Caco-2 (cell line): Measurements from ENCODE around the gene LRBA. TPM values are rescaled to one million over a fixed set of nuclear protein-coding genes. Genes with fewer than 3 reads are reported as not detected.

ENCODE experiments used
- BruUV-seq: library from RNA; stranded (reverse); fragments of 400-500 nt; replicated peaks from 2 replicates; lab custom pipeline; 2021; lab: Mats Ljungman, UMichigan
- CTCF ChIA-PET: fragments of 300-600 bp; sonication (Branson Sonifier 250); formaldehyde crosslinking; loops from one replicate; lab custom pipeline; 2022; ENCODE audit warnings: antibody characterized with exemption; lab: Charles Lee
- POLR2A ChIA-PET: fragments of 300-600 bp; sonication (Branson Sonifier 250); formaldehyde crosslinking; loops from one replicate; lab custom pipeline; 2022; ENCODE audit warnings: antibody characterized with exemption; lab: Charles Lee
- DNase-seq, 2 experiments: peaks; one replicate each; pipeline versions ENCODE4 v3.0.0 to v3.0.0-alpha.2; 2020 to 2022
- H3K27me3 ChIP-seq: replicated peaks from 2 replicates; pipeline ENCODE4 v1.6.0; 2011; ENCODE audit warnings: low read length; ENCODE audit not compliant: control insufficient read depth, insufficient read depth
- H3K36me3 ChIP-seq: 2 replicates; pipeline ENCODE4 v1.5.1; 2011; ENCODE audit warnings: low read length; ENCODE audit not compliant: control insufficient read depth, insufficient read depth
- H3K4me1 ChIP-seq: fragments of 250-450 bp; sonication (Bioruptor Pico); 2 replicates; pipeline ENCODE4 v1.5.1; 2020; ENCODE audit warnings: mild to moderate bottlenecking
- H3K4me3 ChIP-seq: 2 replicates; pipeline ENCODE4 v1.5.1; 2011; ENCODE audit warnings: low read depth, mild to moderate bottlenecking, control low read depth, low read length
- H3K9me3 ChIP-seq: fragments of 250-450 bp; sonication (Bioruptor Pico); 2 replicates; pipeline ENCODE4 v1.5.1; 2020; ENCODE audit warnings: mild to moderate bottlenecking, moderate library complexity
- H3K27ac Mint-ChIP-seq: one replicate; pipeline ENCODE4 v1.8.0; 2022; ENCODE audit warnings: mixed read lengths; ENCODE audit not compliant: unreplicated experiment
- H3K27me3 Mint-ChIP-seq: one replicate; pipeline ENCODE4 v1.8.0; 2022; ENCODE audit warnings: mixed read lengths; ENCODE audit not compliant: insufficient read depth, unreplicated experiment
- H3K36me3 Mint-ChIP-seq: one replicate; pipeline ENCODE4 v1.8.0; 2022; ENCODE audit warnings: mild to moderate bottlenecking, mixed read lengths; ENCODE audit not compliant: insufficient read depth, unreplicated experiment
- H3K4me1 Mint-ChIP-seq: one replicate; pipeline ENCODE4 v1.8.0; 2022; ENCODE audit warnings: low read depth, mixed read lengths; ENCODE audit not compliant: unreplicated experiment
- H3K4me3 Mint-ChIP-seq: one replicate; pipeline ENCODE4 v1.8.0; 2022; ENCODE audit warnings: mild to moderate bottlenecking, moderate library complexity, mixed read lengths; ENCODE audit not compliant: unreplicated experiment
- H3K9me3 Mint-ChIP-seq: one replicate; pipeline ENCODE4 v1.8.0; 2022; ENCODE audit warnings: mixed read lengths; ENCODE audit not compliant: unreplicated experiment
- intact Hi-C: fragments of 100-400 bp; cut with micrococcal nuclease; formaldehyde crosslinking; loops from one replicate; pipeline ENCODE4 v1.10.0; 2022; ENCODE audit not compliant: unreplicated experiment
- total RNA-seq: library from RNA; stranded (reverse); gene quantifications from 2 replicates; pipeline ENCODE4 v1.2.3, GENCODE V29; 2022
- TF ChIP-seq, protein P1 (sequence below), 2 experiments: fragments of 200-600 bp in 1 of 2; IDR thresholded peaks; 1 replicate in 1 of 2; 2 replicates in 1 of 2; pipeline versions ENCODE4 v1.5.1 to v1.8.0; 2011 to 2022; ENCODE audit warnings: antibody characterized with exemption in 1 of 2, control low read depth in 1 of 2, inconsistent platforms in 1 of 2, low read depth in 1 of 2, low read length in 1 of 2, mild to moderate bottlenecking in 1 of 2, moderate library complexity in 1 of 2; ENCODE audit not compliant: insufficient read depth in 1 of 2, severe bottlenecking in 1 of 2, unreplicated experiment in 1 of 2

The LRBA gene
- total RNA-seq, 1 experiment from 2014 or later, result 53.2 TPM

DNA sequence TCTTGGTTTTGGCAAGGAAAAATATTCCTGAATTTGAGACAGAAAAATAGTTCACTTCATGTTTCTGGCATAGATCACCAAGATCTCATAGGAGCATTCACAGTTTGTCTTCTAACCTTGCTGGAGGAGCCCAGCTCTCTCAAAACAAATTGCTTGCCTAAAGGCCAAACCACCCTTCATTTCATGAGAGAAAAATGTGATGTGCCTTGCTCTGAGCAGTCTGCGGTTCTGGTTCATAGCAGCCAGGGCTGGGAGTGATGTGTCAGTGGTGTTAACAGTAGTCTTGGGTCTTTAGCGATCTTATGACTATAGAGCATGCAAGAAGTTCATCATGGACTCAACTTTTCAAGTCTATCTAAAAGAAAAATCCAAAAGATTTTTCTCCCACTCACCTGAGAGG lies 753.5 kb downstream of the LRBA start:
- Histone ChIP-seq H3K4me1 (peaks cover 25% of the 10 kb centered on the region), H3K4me3 (no peak overlapping the region), H3K9me3 (no peaks in the 10 kb centered on the region), H3K27me3 (no peaks in the 10 kb centered on the region), H3K36me3 (peaks cover 4% of the 10 kb centered on the region)
- Mint-ChIP-seq H3K27ac (no peak overlapping the region), H3K4me1 (peaks cover 19% of the 10 kb centered on the region), H3K36me3 (peaks cover 14% of the 10 kb centered on the region), H3K27me3 (no peaks in the 10 kb centered on the region), H3K9me3 (no peaks in the 10 kb centered on the region), H3K4me3 (no peak overlapping the region)
- DNase-seq, result no peak
- intact Hi-C loops, result no loop called here
- TF ChIP-seq, protein P1, sequence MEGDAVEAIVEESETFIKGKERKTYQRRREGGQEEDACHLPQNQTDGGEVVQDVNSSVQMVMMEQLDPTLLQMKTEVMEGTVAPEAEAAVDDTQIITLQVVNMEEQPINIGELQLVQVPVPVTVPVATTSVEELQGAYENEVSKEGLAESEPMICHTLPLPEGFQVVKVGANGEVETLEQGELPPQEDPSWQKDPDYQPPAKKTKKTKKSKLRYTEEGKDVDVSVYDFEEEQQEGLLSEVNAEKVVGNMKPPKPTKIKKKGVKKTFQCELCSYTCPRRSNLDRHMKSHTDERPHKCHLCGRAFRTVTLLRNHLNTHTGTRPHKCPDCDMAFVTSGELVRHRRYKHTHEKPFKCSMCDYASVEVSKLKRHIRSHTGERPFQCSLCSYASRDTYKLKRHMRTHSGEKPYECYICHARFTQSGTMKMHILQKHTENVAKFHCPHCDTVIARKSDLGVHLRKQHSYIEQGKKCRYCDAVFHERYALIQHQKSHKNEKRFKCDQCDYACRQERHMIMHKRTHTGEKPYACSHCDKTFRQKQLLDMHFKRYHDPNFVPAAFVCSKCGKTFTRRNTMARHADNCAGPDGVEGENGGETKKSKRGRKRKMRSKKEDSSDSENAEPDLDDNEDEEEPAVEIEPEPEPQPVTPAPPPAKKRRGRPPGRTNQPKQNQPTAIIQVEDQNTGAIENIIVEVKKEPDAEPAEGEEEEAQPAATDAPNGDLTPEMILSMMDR (IDR thresholded peaks at IDR 0.05; ENCODE audit: insufficient read depth in 1 of 2, low read depth in 1 of 2, low read length in 1 of 2, severe bottlenecking in 1 of 2, unreplicated experiment in 1 of 2), result no peak
- BruUV-seq, result no TSS peak
- ChIA-PET CTCF (no interaction called here), POLR2A (no interaction called here)

DNA sequence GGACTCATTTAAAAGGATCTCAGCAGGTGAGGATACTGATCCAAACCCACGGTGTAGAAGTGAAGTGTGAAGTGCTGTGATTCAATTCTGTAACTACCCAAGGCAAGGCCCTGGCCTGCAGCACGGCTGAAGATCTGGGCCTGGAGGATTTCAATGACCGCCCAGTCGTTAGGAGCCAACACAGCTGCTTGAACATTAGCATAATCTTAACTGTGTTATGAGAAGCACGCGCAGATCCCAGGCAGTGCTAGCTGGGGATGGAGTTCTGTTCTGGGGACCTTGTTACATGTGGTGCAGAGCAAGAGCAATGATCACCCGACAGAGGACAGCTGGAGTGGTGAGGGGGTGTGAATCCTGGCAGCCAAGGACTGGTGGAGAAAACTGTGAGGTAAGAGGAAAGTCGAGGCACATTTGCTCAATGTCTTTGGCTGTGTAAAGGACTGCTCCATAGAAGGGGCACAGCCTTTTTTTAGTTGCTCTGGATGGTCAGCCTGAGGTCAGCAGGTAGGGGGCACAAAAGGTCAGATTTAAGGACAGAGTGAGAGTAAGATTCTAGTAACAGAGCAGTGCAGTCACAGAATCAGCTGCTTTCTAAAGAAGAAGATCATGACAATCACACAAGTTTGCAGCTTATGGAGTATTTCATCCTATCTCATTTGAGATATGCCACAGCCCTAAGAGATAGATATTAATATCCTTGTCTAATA lies 755.1 kb downstream of the LRBA start:
- no peak for DNase-seq
- no TSS peak for BruUV-seq
- ChIA-PET CTCF (no interaction called here), POLR2A (no interaction called here)
- H3K36me3 Mint-ChIP-seq, result peaks cover 18% of the 10 kb centered on the region
- H3K9me3 ChIP-seq, result no peaks in the 10 kb centered on the region
- intact Hi-C loops, result no loop called here
- H3K27ac Mint-ChIP-seq, result peak overlapping the region; percentile 33
- H3K36me3 ChIP-seq, result peaks cover 4% of the 10 kb centered on the region
- H3K27me3 Mint-ChIP-seq, result no peaks in the 10 kb centered on the region
- H3K9me3 Mint-ChIP-seq, result no peaks in the 10 kb centered on the region
- no peak overlapping the region for H3K4me3 ChIP-seq
- H3K27me3 ChIP-seq, result no peaks in the 10 kb centered on the region
- H3K4me1 ChIP-seq, result peaks cover 29% of the 10 kb centered on the region
- H3K4me3 Mint-ChIP-seq, result no peak overlapping the region
- TF ChIP-seq, protein P1 (IDR thresholded peaks at IDR 0.05; ENCODE audit: insufficient read depth in 1 of 2, low read depth in 1 of 2, low read length in 1 of 2, severe bottlenecking in 1 of 2, unreplicated experiment in 1 of 2), result no peak
- peaks cover 25% of the 10 kb centered on the region for H3K4me1 Mint-ChIP-seq

DNA sequence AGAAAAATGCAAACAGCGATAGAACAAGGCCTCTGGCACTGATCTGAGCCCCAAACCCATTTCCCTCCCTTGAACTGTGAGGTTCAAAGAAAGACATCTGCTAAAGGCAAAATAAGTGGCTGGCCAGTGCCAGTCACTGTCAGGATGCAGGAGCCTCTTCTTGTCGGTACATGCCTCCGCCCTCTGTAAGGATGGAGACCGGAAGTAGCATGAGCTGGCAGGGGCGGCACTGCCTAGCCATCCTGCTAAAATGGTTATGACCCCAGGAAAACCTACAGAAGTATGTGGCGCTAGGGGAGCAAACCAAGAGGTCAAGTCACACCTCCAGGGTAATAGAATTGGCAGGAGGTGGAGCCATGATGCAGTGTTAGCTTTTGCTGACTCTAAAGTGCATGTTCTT lies 756.5 kb downstream of the LRBA start:
- peak overlapping the region; percentile 66 for H3K27ac Mint-ChIP-seq
- peaks cover 25% of the 10 kb centered on the region for H3K4me1 Mint-ChIP-seq
- Histone ChIP-seq H3K9me3 (no peaks in the 10 kb centered on the region), H3K27me3 (no peaks in the 10 kb centered on the region), H3K36me3 (peaks cover 4% of the 10 kb centered on the region), H3K4me1 (peaks cover 25% of the 10 kb centered on the region), H3K4me3 (no peak overlapping the region)
- H3K27me3 Mint-ChIP-seq, result no peaks in the 10 kb centered on the region
- H3K36me3 Mint-ChIP-seq, result peaks cover 25% of the 10 kb centered on the region
- CTCF ChIA-PET, result no interaction called here
- no TSS peak for BruUV-seq
- intact Hi-C loops, result no loop called here
- DNase-seq, result no peak
- H3K9me3 Mint-ChIP-seq, result no peaks in the 10 kb centered on the region
- POLR2A ChIA-PET, result no interaction called here
- no peak overlapping the region for H3K4me3 Mint-ChIP-seq
- TF ChIP-seq, protein P1 (IDR thresholded peaks at IDR 0.05; ENCODE audit: insufficient read depth in 1 of 2, low read depth in 1 of 2, low read length in 1 of 2, severe bottlenecking in 1 of 2, unreplicated experiment in 1 of 2), result no peak
